ENCODE results near the gene RGS5. TPM values are rescaled to one million over a fixed set of nuclear protein-coding genes. Genes with fewer than 3 reads are reported as not detected.

RGS5 gene
- total RNA-seq, 1 donor from 2014 or later: 94.0 TPM

DNA sequence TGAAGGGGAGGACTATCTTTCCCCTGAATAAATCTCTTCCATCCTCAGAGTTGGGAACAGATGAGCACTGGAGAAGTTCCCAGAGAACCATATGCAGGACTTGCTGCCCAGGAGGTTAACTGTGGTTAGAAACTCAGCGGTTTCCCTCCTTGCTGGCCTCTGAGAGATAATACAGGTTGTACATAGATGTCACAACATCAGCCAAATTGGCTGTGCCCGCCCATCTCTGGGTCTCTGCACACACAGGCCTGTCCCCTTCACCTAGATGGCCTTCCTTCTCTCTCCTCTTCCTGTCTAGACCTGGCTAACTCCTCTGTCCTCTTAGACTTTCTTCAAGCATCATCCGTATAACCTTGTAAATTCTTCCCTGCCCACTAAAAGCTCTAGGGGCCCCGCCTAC, 5.7 kb downstream of the RGS5 start:
- DNase-seq (ENCODE audit: extremely low spot score in 2 of 2): no peak
- Histone ChIP-seq H3K4me3 (no peak overlapping the region), H3K27ac (no peak overlapping the region), H3K4me1 (no peaks in the 10 kb centered on the region), H3K27me3 (no peaks in the 10 kb centered on the region), H3K9me3 (no peaks in the 10 kb centered on the region), H3K36me3 (no peaks in the 10 kb centered on the region)
- TF ChIP-seq POLR2A (IDR thresholded peaks at IDR 0.05) (no peak), CTCF (IDR thresholded peaks at IDR 0.05) (no peak), POLR2AphosphoS5 (IDR thresholded peaks at IDR 0.05; ENCODE audit: insufficient read depth in 1 of 2, low read depth in 1 of 2) (no peak)
- intact Hi-C loops (cut with DNase I): no loop called here

DNA sequence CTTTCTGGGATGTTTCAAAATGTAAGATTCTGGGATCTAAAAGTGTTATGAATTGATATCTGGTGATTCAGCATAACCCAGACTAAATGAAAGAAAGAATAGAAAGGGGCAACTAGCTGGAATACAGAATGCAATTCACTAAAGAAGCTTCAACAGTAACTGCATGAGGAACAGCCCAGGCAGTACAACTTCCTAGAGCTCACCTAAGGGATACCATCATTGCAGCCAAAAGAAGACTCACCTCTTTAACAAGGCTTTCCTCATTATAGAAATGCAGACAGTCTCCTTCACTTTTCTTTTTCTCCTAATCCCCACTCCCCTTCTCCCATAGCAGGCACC, 6.3 kb downstream of the RGS5 start:
- intact Hi-C loops (cut with DNase I): no loop called here
- no peaks in the 10 kb centered on the region for H3K27me3 ChIP-seq
- TF ChIP-seq CTCF (IDR thresholded peaks at IDR 0.05) (no peak), POLR2A (IDR thresholded peaks at IDR 0.05) (no peak), POLR2AphosphoS5 (IDR thresholded peaks at IDR 0.05; ENCODE audit: insufficient read depth in 1 of 2, low read depth in 1 of 2) (no peak)
- H3K27ac ChIP-seq: no peak overlapping the region
- H3K36me3 ChIP-seq: no peaks in the 10 kb centered on the region
- no peak for DNase-seq (ENCODE audit: extremely low spot score in 2 of 2)
- H3K9me3 ChIP-seq: no peaks in the 10 kb centered on the region
- no peak overlapping the region for H3K4me3 ChIP-seq
- H3K4me1 ChIP-seq: no peaks in the 10 kb centered on the region

DNA sequence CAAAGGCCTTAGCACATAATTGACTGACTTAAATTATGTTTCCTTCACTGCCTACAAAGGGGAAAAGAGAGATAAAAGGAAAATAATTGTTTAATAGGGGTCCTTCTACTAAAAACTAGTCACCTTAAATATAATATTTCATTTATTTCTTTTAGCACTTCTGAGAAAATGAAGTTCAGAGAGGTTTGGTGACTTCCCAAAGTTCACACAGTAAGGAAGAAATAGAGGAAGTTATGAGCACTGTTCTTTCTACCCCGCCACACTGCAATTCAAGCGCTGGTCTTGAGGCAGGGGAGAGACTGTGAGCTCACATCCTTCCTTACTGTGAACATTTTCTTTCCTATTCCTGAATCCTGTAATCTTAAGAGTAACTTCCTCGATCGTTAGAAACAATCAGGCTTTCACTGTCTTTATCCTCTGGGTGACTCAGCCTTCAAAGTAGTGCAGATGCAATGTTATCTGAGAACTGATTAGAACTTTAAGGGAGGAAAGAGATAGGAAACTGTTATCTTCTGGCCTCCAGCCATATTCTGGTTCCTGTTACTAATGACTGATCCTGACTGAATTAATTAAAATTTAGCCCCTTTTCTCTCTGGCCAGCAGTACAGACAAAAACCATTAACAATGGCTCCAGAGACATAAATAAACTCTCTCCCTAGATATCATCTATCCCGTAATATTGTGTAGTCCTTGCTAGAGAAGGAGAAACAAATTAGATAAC, 6.8 kb downstream of the RGS5 start:
- no peaks in the 10 kb centered on the region for H3K4me1 ChIP-seq
- H3K36me3 ChIP-seq: no peaks in the 10 kb centered on the region
- no peaks in the 10 kb centered on the region for H3K27me3 ChIP-seq
- intact Hi-C loops (cut with DNase I): no loop called here
- no peak for DNase-seq (ENCODE audit: extremely low spot score in 2 of 2)
- H3K27ac ChIP-seq: no peak overlapping the region
- peak in 1 of 2 donors; percentile 25 for TF ChIP-seq POLR2AphosphoS5 (IDR thresholded peaks at IDR 0.05; ENCODE audit: insufficient read depth in 1 of 2, low read depth in 1 of 2)
- no peak for TF ChIP-seq CTCF (IDR thresholded peaks at IDR 0.05)
- H3K4me3 ChIP-seq: no peak overlapping the region
- no peaks in the 10 kb centered on the region for H3K9me3 ChIP-seq

- Histone ChIP-seq H3K4me3 (no peak overlapping the region), H3K36me3 (no peaks in the 10 kb centered on the region), H3K9me3 (no peaks in the 10 kb centered on the region), H3K4me1 (no peaks in the 10 kb centered on the region), H3K27ac (no peak overlapping the region), H3K27me3 (no peaks in the 10 kb centered on the region)
- no peak for DNase-seq (ENCODE audit: extremely low spot score in 2 of 2)
- intact Hi-C loops (cut with DNase I): no loop called here
- no peak for TF ChIP-seq POLR2A (IDR thresholded peaks at IDR 0.05)
- TF ChIP-seq CTCF (IDR thresholded peaks at IDR 0.05): no peak
- TF ChIP-seq POLR2AphosphoS5 (IDR thresholded peaks at IDR 0.05; ENCODE audit: insufficient read depth in 1 of 2, low read depth in 1 of 2): no peak
Observed at GRCh38 chr1:163191301-163191700, 11.4 kb downstream of the RGS5 start.

DNA sequence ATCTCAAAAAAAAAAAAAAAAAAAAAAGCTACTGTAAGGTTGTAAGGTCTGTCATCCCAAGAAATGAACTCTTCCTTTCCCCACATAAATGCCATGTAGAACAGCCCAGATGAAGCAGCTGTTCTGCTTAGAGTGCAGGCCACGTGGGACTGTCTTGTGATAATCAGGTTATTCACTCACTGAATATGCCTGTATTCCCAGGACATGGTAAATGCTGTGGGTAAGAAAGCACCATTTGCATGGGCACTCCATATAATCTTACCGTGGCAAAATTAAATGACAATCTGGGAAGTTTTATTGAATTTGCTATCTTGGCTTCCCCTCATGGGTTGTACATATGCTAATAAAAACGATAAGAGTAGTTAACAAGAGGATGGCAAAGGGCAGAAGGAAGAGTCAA, 13.8 kb downstream of the RGS5 start:
- Histone ChIP-seq H3K27me3 (no peaks in the 10 kb centered on the region), H3K36me3 (no peaks in the 10 kb centered on the region), H3K9me3 (no peaks in the 10 kb centered on the region), H3K4me3 (no peak overlapping the region), H3K4me1 (no peaks in the 10 kb centered on the region), H3K27ac (no peak overlapping the region)
- no peak for TF ChIP-seq POLR2AphosphoS5 (IDR thresholded peaks at IDR 0.05; ENCODE audit: insufficient read depth in 1 of 2, low read depth in 1 of 2)
- no peak for TF ChIP-seq POLR2A (IDR thresholded peaks at IDR 0.05)
- TF ChIP-seq CTCF (IDR thresholded peaks at IDR 0.05): no peak
- DNase-seq (ENCODE audit: extremely low spot score in 2 of 2): no peak
- intact Hi-C loops (cut with DNase I): no loop called here
